SK-N-SH treated with all-trans-retinoic acid at 6 μM for 48 hours (cell line): ENCODE data around the gene HMCN2.

Source experiments
- ARNTL ChIP-seq: fragments of 450-650 bp; formaldehyde crosslinking; IDR thresholded peaks from 2 replicates; pipeline ENCODE4 v1.5.0; 2020; ENCODE audit warnings: low read depth, mild to moderate bottlenecking, moderate library complexity, borderline replicate concordance
- CSDC2 ChIP-seq: fragments of 250-450 bp; sonication (Bioruptor Pico); IDR thresholded peaks from 2 replicates; pipeline ENCODE4 v1.5.0; 2020; ENCODE audit warnings: mild to moderate bottlenecking, moderate library complexity
- PPARA ChIP-seq: fragments of 250-450 bp; sonication (Bioruptor Pico); IDR thresholded peaks from 2 replicates; pipeline ENCODE4 v1.5.0; 2020; ENCODE audit warnings: mild to moderate bottlenecking, borderline replicate concordance
- SNAI2 ChIP-seq: fragments of 250-450 bp; sonication (Bioruptor Pico); IDR thresholded peaks from 2 replicates; pipeline ENCODE4 v1.5.0; 2020; ENCODE audit warnings: mild to moderate bottlenecking, moderate library complexity
- TOX ChIP-seq: fragments of 250-450 bp; sonication (Bioruptor Pico); IDR thresholded peaks from 2 replicates; pipeline ENCODE4 v1.8.0; 2021; ENCODE audit warnings: mild to moderate bottlenecking, moderate library complexity, borderline replicate concordance
- ZFP3 ChIP-seq: fragments of 250-450 bp; sonication (Bioruptor Pico); IDR thresholded peaks from 2 replicates; pipeline ENCODE4 v1.5.0; 2020; ENCODE audit warnings: mild to moderate bottlenecking, moderate library complexity
- ZFP30 ChIP-seq: fragments of 450-650 bp; formaldehyde crosslinking; IDR thresholded peaks from 2 replicates; pipeline ENCODE4 v1.5.0; 2022; ENCODE audit warnings: mild to moderate bottlenecking, moderate library complexity
- ZNF70 ChIP-seq: fragments of 450-650 bp; formaldehyde crosslinking; IDR thresholded peaks from 2 replicates; pipeline ENCODE4 v1.5.0; 2020; ENCODE audit warnings: mild to moderate bottlenecking, moderate library complexity
- TF ChIP-seq, protein P1 (sequence below): fragments of 250-450 bp; sonication (Bioruptor Pico); IDR thresholded peaks from 2 replicates; pipeline ENCODE4 v1.8.0; 2020; ENCODE audit warnings: mild to moderate bottlenecking, moderate library complexity, borderline replicate concordance

DNA sequence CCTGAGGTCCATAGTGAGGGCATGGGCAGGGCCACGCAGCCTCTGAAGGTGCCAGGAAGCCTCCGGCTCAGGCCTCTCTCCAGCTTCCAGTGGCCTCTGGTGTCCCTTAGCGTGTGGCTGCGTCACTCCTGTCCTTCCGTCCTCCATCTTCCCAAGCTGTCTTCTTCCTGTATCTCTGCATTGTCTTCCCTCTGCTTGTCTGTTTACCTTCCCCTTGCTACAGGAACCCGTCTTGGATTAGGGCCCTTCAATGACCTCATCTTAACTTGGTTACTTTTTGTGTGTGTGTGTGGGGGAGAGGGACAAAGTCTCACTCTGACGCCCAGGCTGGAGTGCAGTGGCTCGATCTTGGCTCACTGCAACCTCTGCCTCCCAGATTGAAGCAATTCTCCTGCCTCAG, 193.6 kb downstream of the HMCN2 start:
- TF ChIP-seq ARNTL (CRISPR knock-in tag) (no peak), ZNF70 (CRISPR knock-in tag) (no peak), SNAI2 (no peak), PPARA (CRISPR knock-in tag) (no peak), ZFP30 (CRISPR knock-in tag) (no peak), TOX (no peak), CSDC2 (no peak), ZFP3 (CRISPR knock-in tag) (no peak)
- TF ChIP-seq, protein P1, sequence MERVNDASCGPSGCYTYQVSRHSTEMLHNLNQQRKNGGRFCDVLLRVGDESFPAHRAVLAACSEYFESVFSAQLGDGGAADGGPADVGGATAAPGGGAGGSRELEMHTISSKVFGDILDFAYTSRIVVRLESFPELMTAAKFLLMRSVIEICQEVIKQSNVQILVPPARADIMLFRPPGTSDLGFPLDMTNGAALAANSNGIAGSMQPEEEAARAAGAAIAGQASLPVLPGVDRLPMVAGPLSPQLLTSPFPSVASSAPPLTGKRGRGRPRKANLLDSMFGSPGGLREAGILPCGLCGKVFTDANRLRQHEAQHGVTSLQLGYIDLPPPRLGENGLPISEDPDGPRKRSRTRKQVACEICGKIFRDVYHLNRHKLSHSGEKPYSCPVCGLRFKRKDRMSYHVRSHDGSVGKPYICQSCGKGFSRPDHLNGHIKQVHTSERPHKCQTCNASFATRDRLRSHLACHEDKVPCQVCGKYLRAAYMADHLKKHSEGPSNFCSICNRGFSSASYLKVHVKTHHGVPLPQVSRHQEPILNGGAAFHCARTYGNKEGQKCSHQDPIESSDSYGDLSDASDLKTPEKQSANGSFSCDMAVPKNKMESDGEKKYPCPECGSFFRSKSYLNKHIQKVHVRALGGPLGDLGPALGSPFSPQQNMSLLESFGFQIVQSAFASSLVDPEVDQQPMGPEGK = no peak
